GM12878 (cell line): ENCODE data around the gene UBASH3A. TPM values are rescaled to one million over a fixed set of nuclear protein-coding genes. Genes with fewer than 3 reads are reported as not detected.

Experiments
- ATAC-seq: fragments of 200-7000 bp; cut with Tn5 transposase; 3 replicates; pipeline ENCODE4 v1.9.1; 2020; ENCODE audit warnings: mild to moderate bottlenecking, moderate library complexity
- BruUV-seq: library from RNA; stranded (reverse); fragments of 400-500 nt; replicated peaks from 2 replicates; lab custom pipeline; 2021; lab: Mats Ljungman, UMichigan
- CTCF ChIA-PET: fragments of 300-600 bp; sonication (Branson Sonifier 250); formaldehyde crosslinking; extraction: SDS; loops from one replicate; lab custom pipeline; 2021; ENCODE audit warnings: inconsistent platforms; lab: Yijun Ruan, JAX
- POLR2A ChIA-PET: fragments of 350-600 bp; formaldehyde crosslinking; extraction: SDS; loops from one replicate; lab custom pipeline; 2021; ENCODE audit warnings: inconsistent platforms; lab: Charles Lee
- RAD21 ChIA-PET: fragments of 300-600 bp; sonication (Branson Sonifier 250); formaldehyde crosslinking; loops from one replicate; lab custom pipeline; 2023; ENCODE audit warnings: antibody characterized with exemption; ENCODE audit not compliant: unreplicated experiment; lab: Charles Lee
- SMC1A ChIA-PET: fragments of 300-600 bp; sonication (Branson Sonifier 250); formaldehyde crosslinking; loops from one replicate; lab custom pipeline; 2023; ENCODE audit not compliant: unreplicated experiment, uncharacterized antibody; lab: Charles Lee
- DNase-seq: peaks from one replicate; pipeline ENCODE4 v3.0.0-alpha.2; 2011; ENCODE audit warnings: low read depth, low spot score
- FAIRE-seq: peaks from 3 replicates; lab custom pipeline; 2011; peaks lifted over from hg19 to GRCh38; lab: Jason Lieb, UNC
- H2AFZ ChIP-seq: 2 replicates; pipeline ENCODE4 v1.6.0; 2011; ENCODE audit warnings: low read depth, low read length, control low read depth; ENCODE audit not compliant: control insufficient read depth
- H3K27ac ChIP-seq: 2 replicates; pipeline ENCODE4 v1.5.1; 2011; ENCODE audit warnings: control low read depth; ENCODE audit not compliant: control insufficient read depth, insufficient read depth
- H3K27me3 ChIP-seq, 2 experiments: replicated peaks in 1 of 2; 2 replicates each; pipeline versions ENCODE4 v1.6.0 to v1.6.1; 2011; ENCODE audit warnings: low read length in 1 of 2; ENCODE audit not compliant: control insufficient read depth in 2 of 2, insufficient read depth in 2 of 2
- H3K36me3 ChIP-seq, 2 experiments: 2 replicates each; pipeline ENCODE4 v1.5.1; 2011; ENCODE audit warnings: low read length in 1 of 2; ENCODE audit not compliant: control insufficient read depth in 2 of 2, insufficient read depth in 2 of 2
- H3K4me1 ChIP-seq: 2 replicates; pipeline ENCODE4 v1.6.1; 2011; ENCODE audit warnings: mild to moderate bottlenecking, low read length, moderate library complexity, mixed read lengths; ENCODE audit not compliant: control insufficient read depth, insufficient read depth
- H3K4me2 ChIP-seq: 2 replicates; pipeline ENCODE4 v1.6.0; 2011; ENCODE audit warnings: control low read depth; ENCODE audit not compliant: control insufficient read depth, insufficient read depth
- H3K4me3 ChIP-seq: fragments of 200-600 bp; sonication (generic); 2 replicates; pipeline ENCODE4 v1.5.1; 2016
- H3K79me2 ChIP-seq: 2 replicates; pipeline ENCODE4 v1.6.0; 2011; ENCODE audit warnings: low read length; ENCODE audit not compliant: control insufficient read depth, insufficient read depth
- H3K9ac ChIP-seq: 2 replicates; pipeline ENCODE4 v1.8.0; 2011; ENCODE audit warnings: low read length, control low read depth, mixed read lengths; ENCODE audit not compliant: control insufficient read depth, insufficient read depth
- H3K9me3 ChIP-seq: replicated peaks from 3 replicates; pipeline ENCODE4 v1.5.1; 2011; ENCODE audit warnings: mild to moderate bottlenecking, low read length; ENCODE audit not compliant: control insufficient read depth, insufficient read depth
- H4K20me1 ChIP-seq: 2 replicates; pipeline ENCODE4 v1.6.0; 2011; ENCODE audit not compliant: control insufficient read depth, insufficient read depth
- DPF2 ChIP-seq: fragments of 450-650 bp; IDR thresholded peaks from 2 replicates; pipeline ENCODE4 v1.6.1; 2017; ENCODE audit warnings: mild to moderate bottlenecking
- GATAD2B ChIP-seq: fragments of 450-650 bp; conservative IDR thresholded peaks from 2 replicates; pipeline ENCODE4 v1.6.1; 2017; ENCODE audit warnings: low read depth, mild to moderate bottlenecking, moderate library complexity
- IKZF1 ChIP-seq: fragments of 450-650 bp; conservative IDR thresholded peaks from 2 replicates; pipeline ENCODE4 v1.6.1; 2017; ENCODE audit warnings: antibody characterized with exemption, mild to moderate bottlenecking
- IKZF2 ChIP-seq, 2 experiments: fragments of 450-650 bp; IDR thresholded peaks; 2 replicates each; pipeline ENCODE4 v1.6.1; 2017; ENCODE audit warnings: mild to moderate bottlenecking in 2 of 2, moderate library complexity in 2 of 2
- MEF2B ChIP-seq: fragments of 450-650 bp; IDR thresholded peaks from 2 replicates; pipeline ENCODE4 v1.6.1; 2018; ENCODE audit warnings: mild to moderate bottlenecking, moderate library complexity; ENCODE audit not compliant: partially characterized antibody, poor library complexity, severe bottlenecking
- YBX1 ChIP-seq: fragments of 450-650 bp; IDR thresholded peaks from 2 replicates; pipeline ENCODE4 v1.6.1; 2016; ENCODE audit warnings: antibody characterized with exemption
- YY1 ChIP-seq: IDR thresholded peaks from 2 replicates; pipeline ENCODE4 v1.6.1; 2011; ENCODE audit warnings: low read depth, mild to moderate bottlenecking, low read length
- ZZZ3 ChIP-seq: IDR thresholded peaks from 2 replicates; pipeline ENCODE4 v1.6.1; 2011; ENCODE audit warnings: low read depth; ENCODE audit not compliant: control insufficient read depth, insufficient read length
- WGBS: methylation state at CpG from one replicate; pipeline ENCODE4 v1.1.6; 2016; ENCODE audit warnings: low lambda C conversion rate; ENCODE audit not compliant: insufficient replicate concordance, insufficient coverage; ENCODE audit errors: missing lambda C conversion rate; 5-methylcytosine and 5-hydroxymethylcytosine counted together
- in situ Hi-C: fragments of 300-500 bp; cut with MboI; formaldehyde crosslinking; loops from 9 replicates; pipeline ENCODE4 v1.14.3; 2018; ENCODE audit warnings: mixed read lengths
- intact Hi-C: fragments of 100-400 bp; cut with micrococcal nuclease; formaldehyde crosslinking; loops from one replicate; pipeline ENCODE4 v1.14.2; 2022; ENCODE audit not compliant: unreplicated experiment
- polyA plus RNA-seq, 11 experiments: library from polyadenylated mRNA; depleted of rRNA in 4 of 11; unstranded in 6 of 11; stranded (reverse) in 5 of 11; fragments of >200 nt; fragmentation: Nextera tagmentation in 4 of 11; fragmentation: Illumina TruSeq in 1 of 11; extraction: Ambion mirVana in 4 of 11; extraction: Trizol in 1 of 11; gene quantifications; 1 replicate in 1 of 11; 2 replicates in 10 of 11; pipeline versions ENCODE4 v1.2.1 to v1.2.3, GENCODE V29; 2011 to 2016; ENCODE audit warnings: inconsistent platforms in 2 of 11, missing spikeins in 2 of 11, low read depth in 1 of 11
- total RNA-seq, 4 experiments: library from RNA; depleted of rRNA in 3 of 4; stranded (reverse); fragments of >200 nt in 3 of 4; fragmentation: Illumina TruSeq in 1 of 4; extraction: Trizol in 1 of 4; gene quantifications; 2 replicates each; pipeline versions ENCODE4 v1.2.1 to v1.2.3, GENCODE V29; 2013 to 2021
- TF ChIP-seq, protein P1 (sequence below): fragments of 450-650 bp; IDR thresholded peaks from 2 replicates; pipeline ENCODE4 v1.6.1; 2017; ENCODE audit warnings: low read depth, mild to moderate bottlenecking, moderate library complexity

The UBASH3A gene
- total and polyA plus RNA-seq, 10 of the 15 experiments (the other 5 are each of a cell fraction or from before 2014, with no cell fraction given) = 0.04 to 0.39 (median 0.23) TPM; not detected in 1

DNA sequence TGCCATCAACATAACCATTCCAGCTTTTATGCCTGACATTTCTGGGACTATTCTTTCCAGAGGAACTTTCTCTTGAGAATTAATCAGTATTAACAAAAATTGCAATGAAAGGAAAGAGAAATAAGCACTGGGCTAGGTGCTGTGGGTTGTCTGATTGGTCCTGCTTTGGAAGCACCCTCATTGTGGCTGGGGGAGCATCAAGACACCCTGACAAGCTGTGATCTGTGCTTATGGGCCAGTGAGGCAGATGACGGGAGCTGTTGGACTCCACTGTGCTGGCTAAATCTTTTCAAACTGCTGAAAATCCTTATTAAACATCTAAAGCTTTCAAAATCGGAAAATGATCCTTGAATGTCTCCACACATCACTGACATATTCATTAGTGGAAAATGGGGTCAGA is 20.0 kb downstream of the UBASH3A start:
- H3K4me1 ChIP-seq = peaks cover 53% of the 10 kb centered on the region
- POLR2A ChIA-PET = interaction anchor here (1.1 to 3.3 kb wide), 10 partner anchors 8 to 138 kb away, joined by 3 to 27 read pairs (median 8); no protein-coding TSS in a partner anchor
- H3K79me2 ChIP-seq = no peaks in the 10 kb centered on the region
- no peak overlapping the region for H2AFZ ChIP-seq
- H3K9ac ChIP-seq = peak overlapping the region; percentile 50
- RAD21 ChIA-PET = interaction anchor here (0.7 to 7.2 kb wide), 33 partner anchors 8 to 204 kb away, joined by 3 to 81 read pairs (median 4); partner anchors contain the start of gene UBASH3A
- H3K27ac ChIP-seq = peak overlapping the region; percentile 89
- 50% methylated on average over 2 of the region's 2 CpGs for WGBS
- H4K20me1 ChIP-seq = no peaks in the 10 kb centered on the region
- no peak for DNase-seq
- H3K27me3 ChIP-seq = no peaks in the 10 kb centered on the region
- in situ Hi-C loops = no loop called here
- SMC1A ChIA-PET = interaction anchor here (0.8 to 9.4 kb wide), 26 partner anchors 8 to 278 kb away, joined by 3 to 124 read pairs (median 8); no protein-coding TSS in a partner anchor
- peak; percentile 23 for FAIRE-seq
- BruUV-seq = no TSS peak
- peak; percentile 52 for ATAC-seq
- 0 out of 2 replicates have a peak, but pooled peaks have one; percentile 11 for TF ChIP-seq YY1
- TF ChIP-seq GATAD2B = 0 out of 2 replicates have a peak, but pooled peaks have one; percentile 0
- TF ChIP-seq IKZF1 = 0 out of 2 replicates have a peak, but pooled peaks have one; percentile 20
- 0 out of 2 replicates have a peak, but pooled peaks have one; percentile 2 for TF ChIP-seq DPF2
- TF ChIP-seq MEF2B = peak; percentile 7
- TF ChIP-seq, protein P1, sequence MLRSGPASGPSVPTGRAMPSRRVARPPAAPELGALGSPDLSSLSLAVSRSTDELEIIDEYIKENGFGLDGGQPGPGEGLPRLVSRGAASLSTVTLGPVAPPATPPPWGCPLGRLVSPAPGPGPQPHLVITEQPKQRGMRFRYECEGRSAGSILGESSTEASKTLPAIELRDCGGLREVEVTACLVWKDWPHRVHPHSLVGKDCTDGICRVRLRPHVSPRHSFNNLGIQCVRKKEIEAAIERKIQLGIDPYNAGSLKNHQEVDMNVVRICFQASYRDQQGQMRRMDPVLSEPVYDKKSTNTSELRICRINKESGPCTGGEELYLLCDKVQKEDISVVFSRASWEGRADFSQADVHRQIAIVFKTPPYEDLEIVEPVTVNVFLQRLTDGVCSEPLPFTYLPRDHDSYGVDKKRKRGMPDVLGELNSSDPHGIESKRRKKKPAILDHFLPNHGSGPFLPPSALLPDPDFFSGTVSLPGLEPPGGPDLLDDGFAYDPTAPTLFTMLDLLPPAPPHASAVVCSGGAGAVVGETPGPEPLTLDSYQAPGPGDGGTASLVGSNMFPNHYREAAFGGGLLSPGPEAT = peak; percentile 11
- TF ChIP-seq IKZF2 (IDR thresholded peaks at IDR 0.05) = peak in 1 of 2 experiments; percentile 63; a peak in 1 of 4 replicates
- no peak for TF ChIP-seq YBX1
- TF ChIP-seq ZZZ3 = no peak
- H3K4me2 ChIP-seq = peak overlapping the region; percentile 70
- no peak overlapping the region for H3K4me3 ChIP-seq
- peaks cover 7% of the 10 kb centered on the region; the same call in 2 of the 3 replicates for H3K9me3 ChIP-seq
- H3K36me3 ChIP-seq = no peaks in the 10 kb centered on the region
- intact Hi-C loops = loop anchor here (1.0 to 2.0 kb wide), 2 partner anchors 8 to 31 kb away; no protein-coding TSS in a partner anchor
- CTCF ChIA-PET = interaction anchor here (0.7 to 3.8 kb wide), 16 partner anchors 8 to 162 kb away, joined by 3 to 19 read pairs (median 6); no protein-coding TSS in a partner anchor
